ENCODE data around the gene ZKSCAN3. TPM values are rescaled to one million over a fixed set of nuclear protein-coding genes. Genes with fewer than 3 reads are reported as not detected.

Gene ZKSCAN3
- total RNA-seq, 1 donor from 2014 or later, result 12.3 TPM

DNA sequence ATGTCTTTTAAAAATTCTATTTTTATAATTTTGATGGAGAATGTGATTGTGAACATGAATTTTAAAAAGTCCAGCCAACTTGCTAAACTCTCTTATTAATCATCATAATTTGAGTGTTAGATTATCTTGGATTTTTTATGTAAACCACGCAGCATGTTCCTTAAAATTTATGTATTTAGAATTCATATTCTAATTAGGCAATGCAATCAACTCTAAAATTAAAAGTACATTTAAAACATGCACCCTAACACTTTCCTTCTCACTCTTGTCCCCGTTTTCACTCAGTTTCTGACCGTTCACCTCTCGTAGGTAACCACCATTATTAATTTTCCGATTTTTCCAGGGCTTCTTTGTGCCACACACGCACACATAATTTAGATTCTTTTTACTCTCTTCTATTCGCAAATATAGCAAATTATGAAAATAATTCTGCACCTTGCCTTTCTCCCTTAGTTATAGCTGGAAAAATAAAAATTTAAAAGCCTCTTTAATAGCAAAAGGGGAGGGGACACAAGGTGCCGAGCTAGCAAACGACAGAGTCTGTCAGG is 329 bp upstream of the ZKSCAN3 start:
- peak overlapping the region; percentile 100 for H2AFZ ChIP-seq (replicated peaks)
- peak overlapping the region; percentile 99 for H3K27ac Mint-ChIP-seq
- H3K4me1 Mint-ChIP-seq, result peaks cover 18% of the 10 kb centered on the region
- no peak for DNase-seq (ENCODE audit: low spot score)
- H3K79me2 ChIP-seq (ENCODE audit: low read depth), result peaks cover 44% of the 10 kb centered on the region
- no peaks in the 10 kb centered on the region for H3K9me3 ChIP-seq (ENCODE audit: low read depth)
- no peaks in the 10 kb centered on the region for H3K36me3 ChIP-seq
- H3K36me3 Mint-ChIP-seq, result peaks cover 17% of the 10 kb centered on the region
- H3K27me3 ChIP-seq, result peaks cover 39% of the 10 kb centered on the region
- TF ChIP-seq EZH2phosphoT487 (IDR thresholded peaks at IDR 0.05) (no peak), EZH2 (IDR thresholded peaks at IDR 0.05) (no peak)
- TF ChIP-seq, protein P1, sequence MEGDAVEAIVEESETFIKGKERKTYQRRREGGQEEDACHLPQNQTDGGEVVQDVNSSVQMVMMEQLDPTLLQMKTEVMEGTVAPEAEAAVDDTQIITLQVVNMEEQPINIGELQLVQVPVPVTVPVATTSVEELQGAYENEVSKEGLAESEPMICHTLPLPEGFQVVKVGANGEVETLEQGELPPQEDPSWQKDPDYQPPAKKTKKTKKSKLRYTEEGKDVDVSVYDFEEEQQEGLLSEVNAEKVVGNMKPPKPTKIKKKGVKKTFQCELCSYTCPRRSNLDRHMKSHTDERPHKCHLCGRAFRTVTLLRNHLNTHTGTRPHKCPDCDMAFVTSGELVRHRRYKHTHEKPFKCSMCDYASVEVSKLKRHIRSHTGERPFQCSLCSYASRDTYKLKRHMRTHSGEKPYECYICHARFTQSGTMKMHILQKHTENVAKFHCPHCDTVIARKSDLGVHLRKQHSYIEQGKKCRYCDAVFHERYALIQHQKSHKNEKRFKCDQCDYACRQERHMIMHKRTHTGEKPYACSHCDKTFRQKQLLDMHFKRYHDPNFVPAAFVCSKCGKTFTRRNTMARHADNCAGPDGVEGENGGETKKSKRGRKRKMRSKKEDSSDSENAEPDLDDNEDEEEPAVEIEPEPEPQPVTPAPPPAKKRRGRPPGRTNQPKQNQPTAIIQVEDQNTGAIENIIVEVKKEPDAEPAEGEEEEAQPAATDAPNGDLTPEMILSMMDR (IDR thresholded peaks at IDR 0.05), result no peak
- H4K20me1 ChIP-seq (ENCODE audit: low read depth), result peaks cover 4% of the 10 kb centered on the region
- no peak overlapping the region for H3K27ac ChIP-seq
- H3K4me1 ChIP-seq, result peaks cover 9% of the 10 kb centered on the region
- peak overlapping the region; percentile 100 for H3K4me3 Mint-ChIP-seq
- H3F3A ChIP-seq (ENCODE audit: low read depth), result peaks cover 7% of the 10 kb centered on the region
- H3K4me3 ChIP-seq, result peak overlapping the region; percentile 94
- H3K27me3 Mint-ChIP-seq (ENCODE audit: insufficient read depth, low read depth), result peaks cover 6% of the 10 kb centered on the region
- peaks cover 7% of the 10 kb centered on the region for H3K9me3 Mint-ChIP-seq
- peak overlapping the region; percentile 76 for H3K9ac ChIP-seq
- H3K4me2 ChIP-seq, result peak overlapping the region; percentile 89

DNA sequence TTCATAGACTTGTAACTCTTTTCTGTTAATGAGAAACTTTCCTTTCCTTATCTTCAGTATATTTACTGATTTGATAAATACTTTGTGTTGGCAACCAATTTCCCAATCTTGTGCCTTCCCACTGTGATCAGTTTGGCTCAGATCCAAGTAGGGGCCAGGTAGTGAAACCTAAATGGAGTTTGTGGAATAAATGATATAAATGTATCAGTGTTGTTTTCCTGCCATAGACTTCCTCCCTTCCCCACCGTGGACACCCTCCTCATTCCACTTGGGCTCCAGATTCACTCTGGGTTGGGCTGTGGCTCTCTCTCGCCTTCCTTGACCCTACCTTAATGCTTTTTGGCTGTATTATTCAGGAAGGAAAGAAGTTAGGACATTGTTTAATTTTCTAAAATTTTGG is 1.3 kb downstream of the ZKSCAN3 start:
- Histone ChIP-seq H3K27me3 (peaks cover 22% of the 10 kb centered on the region), H3K79me2 (ENCODE audit: low read depth) (peaks cover 44% of the 10 kb centered on the region), H3K9ac (no peak overlapping the region), H3K4me1 (peaks cover 15% of the 10 kb centered on the region), H3K4me2 (peak overlapping the region; percentile 89), H3K27ac (no peak overlapping the region), H3K36me3 (no peaks in the 10 kb centered on the region), H3K4me3 (peak overlapping the region; percentile 94), H3F3A (ENCODE audit: low read depth) (peaks cover 10% of the 10 kb centered on the region), H2AFZ (replicated peaks) (no peak overlapping the region), H4K20me1 (ENCODE audit: low read depth) (peaks cover 19% of the 10 kb centered on the region), H3K9me3 (ENCODE audit: low read depth) (no peaks in the 10 kb centered on the region)
- Mint-ChIP-seq H3K4me1 (peaks cover 26% of the 10 kb centered on the region), H3K27ac (no peak overlapping the region), H3K9me3 (peaks cover 7% of the 10 kb centered on the region), H3K27me3 (ENCODE audit: insufficient read depth, low read depth) (peaks cover 3% of the 10 kb centered on the region), H3K4me3 (peak overlapping the region; percentile 100), H3K36me3 (peaks cover 17% of the 10 kb centered on the region)
- TF ChIP-seq EZH2 (IDR thresholded peaks at IDR 0.05) (no peak), EZH2phosphoT487 (IDR thresholded peaks at IDR 0.05) (no peak)
- TF ChIP-seq, protein P1 (IDR thresholded peaks at IDR 0.05), result no peak
- DNase-seq (ENCODE audit: low spot score), result no peak

DNA sequence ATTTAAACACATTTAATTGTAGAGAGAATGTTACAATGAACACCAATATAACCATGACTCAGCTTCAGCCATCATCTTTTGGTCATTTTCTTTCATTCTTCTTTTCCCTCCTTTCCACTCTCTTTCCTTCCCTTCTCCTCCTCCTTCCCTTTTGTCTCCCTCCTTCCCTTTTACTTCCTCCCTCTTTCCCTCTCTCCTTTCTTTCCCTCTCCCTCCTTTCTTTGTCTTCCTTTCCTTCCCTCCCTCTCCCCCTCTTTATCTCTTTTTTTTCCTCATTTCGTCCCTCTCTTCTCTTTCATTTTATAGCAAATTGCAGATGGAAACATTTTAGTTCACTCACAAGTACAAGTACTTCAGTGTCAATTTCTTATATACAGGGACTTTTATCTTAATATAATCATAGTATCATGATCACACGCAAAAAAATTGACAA is 1.8 kb downstream of the ZKSCAN3 start:
- Histone ChIP-seq H3F3A (ENCODE audit: low read depth) (peaks cover 10% of the 10 kb centered on the region), H3K4me2 (peak overlapping the region; percentile 89), H3K9me3 (ENCODE audit: low read depth) (no peaks in the 10 kb centered on the region), H3K79me2 (ENCODE audit: low read depth) (peaks cover 46% of the 10 kb centered on the region), H3K4me3 (peak overlapping the region; percentile 94), H3K27ac (no peak overlapping the region), H2AFZ (replicated peaks) (no peak overlapping the region), H4K20me1 (ENCODE audit: low read depth) (peaks cover 19% of the 10 kb centered on the region), H3K4me1 (peaks cover 15% of the 10 kb centered on the region), H3K36me3 (no peaks in the 10 kb centered on the region), H3K27me3 (peaks cover 18% of the 10 kb centered on the region), H3K9ac (no peak overlapping the region)
- H3K9me3 Mint-ChIP-seq, result peaks cover 7% of the 10 kb centered on the region
- no peak overlapping the region for H3K27ac Mint-ChIP-seq
- peaks cover 3% of the 10 kb centered on the region for H3K27me3 Mint-ChIP-seq (ENCODE audit: insufficient read depth, low read depth)
- H3K4me3 Mint-ChIP-seq, result peak overlapping the region; percentile 100
- TF ChIP-seq EZH2 (IDR thresholded peaks at IDR 0.05), result no peak
- TF ChIP-seq EZH2phosphoT487 (IDR thresholded peaks at IDR 0.05), result no peak
- TF ChIP-seq, protein P1 (IDR thresholded peaks at IDR 0.05), result no peak
- no peak for DNase-seq (ENCODE audit: low spot score)
- H3K36me3 Mint-ChIP-seq, result peaks cover 17% of the 10 kb centered on the region
- H3K4me1 Mint-ChIP-seq, result peaks cover 28% of the 10 kb centered on the region
